DND-41 (cell line): ENCODE data around the gene CTBP2.

Experiments
- ATAC-seq: fragments of 200-7000 bp; cut with Tn5 transposase; 3 replicates; pipeline ENCODE4 v1.9.1; 2021; ENCODE audit warnings: low read depth; ENCODE audit not compliant: insufficient read depth
- DNase-seq: peaks from one replicate; pipeline ENCODE4 v3.0.0-alpha.2; 2020
- H2AFZ ChIP-seq: 2 replicates; pipeline ENCODE4 v1.6.0; 2012; ENCODE audit warnings: low read depth, low read length
- H3K27ac ChIP-seq: 2 replicates; pipeline ENCODE4 v1.5.1; 2012; ENCODE audit warnings: low read length, inconsistent platforms
- H3K27me3 ChIP-seq: fragments of 200-600 bp; sonication (generic); 2 replicates; pipeline ENCODE4 v1.6.0; 2012; ENCODE audit warnings: low read length, mild to moderate bottlenecking, inconsistent platforms; ENCODE audit not compliant: insufficient read depth, poor library complexity
- H3K36me3 ChIP-seq: 2 replicates; pipeline ENCODE4 v1.5.1; 2012; ENCODE audit warnings: low read length, inconsistent platforms; ENCODE audit not compliant: insufficient read depth
- H3K4me1 ChIP-seq: 2 replicates; pipeline ENCODE4 v1.5.1; 2012; ENCODE audit warnings: mild to moderate bottlenecking, low read length; ENCODE audit not compliant: insufficient read depth
- H3K4me2 ChIP-seq: 2 replicates; pipeline ENCODE4 v1.6.0; 2012; ENCODE audit warnings: mild to moderate bottlenecking, moderate library complexity, low read length, inconsistent platforms; ENCODE audit not compliant: insufficient read depth
- H3K4me3 ChIP-seq, 2 experiments: fragments of 200-600 bp in 1 of 2; shearing (Covaris generic) in 1 of 2; 2 replicates each; pipeline ENCODE4 v1.5.1; 2012 to 2016; ENCODE audit warnings: inconsistent platforms in 2 of 2, low read length in 2 of 2, mild to moderate bottlenecking in 2 of 2, low read depth in 1 of 2, moderate library complexity in 1 of 2
- H3K79me2 ChIP-seq: 2 replicates; pipeline ENCODE4 v1.6.0; 2012; ENCODE audit warnings: low read length, inconsistent platforms; ENCODE audit not compliant: insufficient read depth
- H3K9ac ChIP-seq: 2 replicates; pipeline ENCODE4 v1.6.0; 2012; ENCODE audit warnings: low read depth, mild to moderate bottlenecking, inconsistent platforms, low read length, moderate library complexity
- H3K9me3 ChIP-seq: 2 replicates; pipeline ENCODE4 v1.5.1; 2012; ENCODE audit warnings: low read length, moderate library complexity, mild to moderate bottlenecking, inconsistent platforms; ENCODE audit not compliant: insufficient read depth, severe bottlenecking
- H4K20me1 ChIP-seq: 2 replicates; pipeline ENCODE4 v1.6.0; 2012; ENCODE audit warnings: low read length; ENCODE audit not compliant: insufficient read depth
- CTCF ChIP-seq: IDR thresholded peaks from 2 replicates; pipeline ENCODE4 v1.5.1; 2012; ENCODE audit warnings: borderline replicate concordance, low read length, moderate library complexity, mild to moderate bottlenecking; ENCODE audit not compliant: poor library complexity, severe bottlenecking; ENCODE audit errors: extremely low read depth
- EZH2 ChIP-seq: IDR thresholded peaks from 3 replicates; pipeline ENCODE4 v1.6.1; 2012; ENCODE audit warnings: borderline replicate concordance, low read depth, mild to moderate bottlenecking, moderate library complexity, low read length, inconsistent platforms; ENCODE audit not compliant: severe bottlenecking

Gene CTBP2

GRCh38 chr10:125016611-125017202 is 143.7 kb downstream of the CTBP2 start:
- Histone ChIP-seq H3K4me2 (no peak overlapping the region), H3K79me2 (peaks cover 38% of the 10 kb centered on the region), H3K27me3 (no peaks in the 10 kb centered on the region), H3K4me3 (no peak overlapping the region), H3K36me3 (peaks cover 10% of the 10 kb centered on the region; the same call in 1 of the 2 replicates), H3K27ac (no peak overlapping the region), H4K20me1 (peaks cover 36% of the 10 kb centered on the region), H3K9me3 (no peaks in the 10 kb centered on the region), H2AFZ (no peak overlapping the region), H3K4me1 (no peaks in the 10 kb centered on the region), H3K9ac (no peak overlapping the region)
- no peak for TF ChIP-seq CTCF
- no peak for TF ChIP-seq EZH2
- DNase-seq (no peak), ATAC-seq (no peak)

DNA sequence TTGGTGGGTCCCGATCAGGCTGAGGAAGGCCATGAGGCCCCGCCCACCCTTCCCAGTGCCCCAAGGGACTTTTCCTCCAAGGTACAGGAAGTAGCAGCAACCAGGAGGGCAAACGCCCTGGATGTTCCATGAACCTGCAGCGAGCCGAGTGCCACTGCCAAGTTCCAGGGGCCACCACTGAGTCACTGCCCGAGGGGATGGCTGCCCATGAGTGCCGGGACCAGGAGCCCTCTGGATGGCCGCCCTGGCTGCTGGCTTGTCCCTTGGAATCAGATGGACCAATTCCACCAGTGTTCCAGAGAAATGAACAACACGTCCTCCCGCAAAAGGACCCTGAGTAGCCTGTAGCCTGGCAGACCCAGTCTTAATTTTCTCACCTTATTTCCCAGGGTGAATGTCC is 144.2 kb downstream of the CTBP2 start:
- no peak for ATAC-seq
- H3K4me1 ChIP-seq = no peaks in the 10 kb centered on the region
- peaks cover 38% of the 10 kb centered on the region for H4K20me1 ChIP-seq
- no peak overlapping the region for H3K9ac ChIP-seq
- no peaks in the 10 kb centered on the region for H3K27me3 ChIP-seq
- no peak for DNase-seq
- H3K4me2 ChIP-seq = no peak overlapping the region
- no peak overlapping the region for H3K4me3 ChIP-seq
- H3K36me3 ChIP-seq = 0 out of 2 replicates have a peak, but pooled peaks cover 5% of the 10 kb centered on the region
- H3K27ac ChIP-seq = no peak overlapping the region
- H3K79me2 ChIP-seq = peaks cover 33% of the 10 kb centered on the region
- H3K9me3 ChIP-seq = no peaks in the 10 kb centered on the region
- TF ChIP-seq CTCF = no peak
- no peak overlapping the region for H2AFZ ChIP-seq

DNA sequence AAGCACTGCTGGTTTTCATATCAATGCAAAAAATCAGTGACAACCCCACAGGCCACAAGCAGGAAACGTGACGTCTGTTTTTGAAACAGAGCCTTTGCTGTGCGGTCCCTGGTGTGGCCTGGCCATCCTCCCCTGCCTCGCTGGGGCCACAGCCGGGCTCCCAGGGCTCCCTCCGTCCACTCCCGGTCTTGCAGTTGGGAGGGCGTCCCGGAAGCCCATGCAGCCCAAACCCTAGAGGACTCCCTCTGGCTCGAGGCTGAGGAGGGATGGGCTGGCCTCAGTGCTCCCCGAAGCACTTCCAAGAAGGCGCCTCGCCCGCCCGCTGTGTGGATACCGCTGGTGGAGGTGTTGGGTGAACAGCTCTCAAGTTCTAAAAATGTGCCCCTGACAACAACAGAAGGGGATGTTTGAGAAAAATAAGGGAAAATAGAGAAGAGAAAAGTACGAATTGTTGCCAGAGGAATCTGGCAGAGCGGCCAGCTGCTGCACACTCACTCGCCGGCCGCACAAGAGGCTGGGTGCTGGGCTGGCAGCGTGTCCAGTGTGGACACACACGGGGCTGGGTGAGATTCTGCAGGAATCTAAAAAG is 144.9 kb downstream of the CTBP2 start:
- TF ChIP-seq EZH2 (no peak), CTCF (no peak)
- H2AFZ ChIP-seq = no peak overlapping the region

More for the DNA sequence above, 144.9 kb downstream of the CTBP2 start:
- Histone ChIP-seq H3K36me3 (0 out of 2 replicates have a peak, but pooled peaks cover 3% of the 10 kb centered on the region), H4K20me1 (peaks cover 40% of the 10 kb centered on the region), H3K9me3 (no peaks in the 10 kb centered on the region), H3K4me3 (no peak overlapping the region), H3K27me3 (no peaks in the 10 kb centered on the region), H3K4me1 (no peaks in the 10 kb centered on the region), H3K27ac (no peak overlapping the region), H3K79me2 (peaks cover 30% of the 10 kb centered on the region), H3K9ac (no peak overlapping the region), H3K4me2 (no peak overlapping the region)
- no peak for DNase-seq
- no peak for ATAC-seq
